B cell (primary cell): ENCODE results near the gene FANCL. TPM values are rescaled to one million over a fixed set of nuclear protein-coding genes. Genes with fewer than 3 reads are reported as not detected.

Experiments
- ATAC-seq: fragments of 200-7000 bp; cut with Tn5 transposase; one replicate; pipeline ENCODE4 v1.10.0; 2021; ENCODE audit warnings: low read depth, mild to moderate bottlenecking, moderate number of reproducible peaks, moderate library complexity
- CTCF ChIA-PET: fragments of 350-600 bp; sonication (Branson Sonifier 250); formaldehyde crosslinking; loops from one replicate; lab custom pipeline; 2021; ENCODE audit warnings: antibody characterized with exemption, inconsistent platforms; lab: Charles Lee
- POLR2A ChIA-PET: fragments of 350-600 bp; sonication (Branson Sonifier 250); formaldehyde crosslinking; loops from one replicate; lab custom pipeline; 2021; ENCODE audit warnings: antibody characterized with exemption; lab: Charles Lee
- DNase-seq: peaks from one replicate; pipeline ENCODE4 v3.0.0; 2013
- H2AFZ ChIP-seq: 2 replicates; pipeline ENCODE4 v1.6.1; 2012; ENCODE audit warnings: mild to moderate bottlenecking, low read depth, low read length; ENCODE audit not compliant: insufficient read depth, poor library complexity, severe bottlenecking
- H3K27ac ChIP-seq, 2 donors: 1 replicate in 1 of 2; 2 replicates in 1 of 2; pipeline ENCODE4 v1.5.1; 2012 to 2013; ENCODE audit warnings: low read length in 2 of 2, mild to moderate bottlenecking in 2 of 2, moderate library complexity in 1 of 2
- H3K27me3 ChIP-seq, 4 experiments: fragments of 200-600 bp in 1 of 4; sonication (generic) in 1 of 4; replicated peaks in 1 of 4; 1 replicate in 2 of 4; 2 replicates in 2 of 4; pipeline versions ENCODE4 v1.6.1 to v1.7.0; 2013 to 2016; ENCODE audit warnings: low read length in 3 of 4, mild to moderate bottlenecking in 2 of 4, mixed read lengths in 1 of 4, moderate library complexity in 1 of 4; ENCODE audit not compliant: insufficient read depth in 4 of 4, control insufficient read depth in 3 of 4; ENCODE audit errors: control extremely low read depth in 1 of 4
- H3K36me3 ChIP-seq, 2 experiments: replicated peaks in 1 of 2; 1 replicate in 1 of 2; 2 replicates in 1 of 2; pipeline versions ENCODE4 v1.6.1 to v1.7.1; 2013; ENCODE audit warnings: low read length in 1 of 2; ENCODE audit not compliant: insufficient read depth in 2 of 2, control insufficient read depth in 1 of 2; ENCODE audit errors: control extremely low read depth in 1 of 2, extremely low read depth in 1 of 2
- H3K4me1 ChIP-seq, 2 donors: fragments of 200-600 bp in 1 of 2; sonication (generic) in 1 of 2; 1 replicate in 1 of 2; 2 replicates in 1 of 2; pipeline versions ENCODE4 v1.5.1 to v1.6.1; 2013 to 2017; ENCODE audit warnings: low read length in 2 of 2; ENCODE audit not compliant: control insufficient read depth in 2 of 2, insufficient read depth in 2 of 2
- H3K4me2 ChIP-seq: replicated peaks from 2 replicates; pipeline ENCODE3; 2012; ENCODE audit warnings: mild to moderate bottlenecking, low read depth, low read length; ENCODE audit not compliant: poor library complexity, severe bottlenecking
- H3K4me3 ChIP-seq, 5 experiments: fragments of 200-600 bp in 1 of 5; sonication (generic) in 1 of 5; 1 replicate in 3 of 5; 2 replicates in 2 of 5; pipeline versions ENCODE4 v1.5.1 to v1.7.0; 2011 to 2016; ENCODE audit warnings: low read length in 4 of 5, mild to moderate bottlenecking in 4 of 5, low read depth in 2 of 5, control low read depth in 1 of 5, moderate library complexity in 1 of 5; ENCODE audit not compliant: insufficient read depth in 1 of 5; ENCODE audit errors: control extremely low read depth in 1 of 5, extremely low read depth in 1 of 5
- H3K79me2 ChIP-seq: fragments of 200-600 bp; sonication (generic); one replicate; pipeline ENCODE4 v1.6.0; 2016; ENCODE audit warnings: low read length; ENCODE audit not compliant: control insufficient read depth, insufficient read depth
- H3K9ac ChIP-seq: fragments of 200-600 bp; sonication (generic); 2 replicates; pipeline ENCODE4 v1.6.1; 2017; ENCODE audit warnings: mild to moderate bottlenecking, low read length, moderate library complexity
- H3K9me3 ChIP-seq, 3 donors: one replicate each; pipeline versions ENCODE4 v1.6.1 to v1.7.1; 2013; ENCODE audit warnings: low read length in 2 of 3; ENCODE audit not compliant: control insufficient read depth in 2 of 3, insufficient read depth in 1 of 3; ENCODE audit errors: control extremely low read depth in 1 of 3
- H4K20me1 ChIP-seq: 2 replicates; pipeline ENCODE4 v1.6.0; 2012; ENCODE audit warnings: mild to moderate bottlenecking, low read length; ENCODE audit not compliant: insufficient read depth, control insufficient read depth, poor library complexity, severe bottlenecking
- H3K27ac Mint-ChIP-seq: one replicate; pipeline ENCODE4 v1.8.0; 2021; ENCODE audit warnings: mixed read lengths
- H3K27me3 Mint-ChIP-seq: one replicate; pipeline ENCODE4 v1.8.0; 2021; ENCODE audit warnings: mixed read lengths
- H3K4me1 Mint-ChIP-seq: one replicate; pipeline ENCODE4 v1.8.0; 2021; ENCODE audit warnings: mixed read lengths
- H3K4me3 Mint-ChIP-seq: one replicate; pipeline ENCODE4 v1.8.0; 2021; ENCODE audit warnings: mixed read lengths
- H3K9me3 Mint-ChIP-seq: one replicate; pipeline ENCODE4 v1.8.0; 2022; ENCODE audit warnings: mixed read lengths; ENCODE audit not compliant: insufficient read depth
- CTCF ChIP-seq: fragments of 200-600 bp; IDR thresholded peaks from one replicate; pipeline ENCODE4 v1.8.0; 2022; ENCODE audit warnings: antibody characterized with exemption, mild to moderate bottlenecking
- EZH2 ChIP-seq: IDR thresholded peaks from 2 replicates; pipeline ENCODE4 v1.6.1; 2012; ENCODE audit warnings: borderline replicate concordance, low read depth, mild to moderate bottlenecking, moderate library complexity, low read length; ENCODE audit not compliant: insufficient read depth, poor library complexity, severe bottlenecking
- WGBS: methylation state at CpG from one replicate; pipeline ENCODE4 v1.1.5; 2013; ENCODE audit warnings: missing lambda C conversion rate; ENCODE audit not compliant: insufficient coverage; 5-methylcytosine and 5-hydroxymethylcytosine counted together
- intact Hi-C: fragments of 100-400 bp; cut with micrococcal nuclease; formaldehyde crosslinking; loops from one replicate; pipeline ENCODE4 v1.10.0; 2022
- polyA plus RNA-seq: library from polyadenylated mRNA; depleted of rRNA; stranded (reverse); fragments of >200 nt; gene quantifications from 2 replicates; pipeline ENCODE4 v1.2.3, GENCODE V29; 2012
- total RNA-seq, 2 donors: library from RNA; stranded (reverse); fragments of 120-200 nt in 1 of 2; gene quantifications; 1 replicate in 1 of 2; 2 replicates in 1 of 2; pipeline versions ENCODE4 v1.2.3 to v1.2.4, GENCODE V29; 2013 to 2022

Gene FANCL
- total and polyA plus RNA-seq, 2 donors (not counting 1 experiment from before 2014, with no cell fraction given), result 9.1 to 31.7 TPM

GRCh38 chr2:58202404-58202803 is 38.7 kb downstream of the FANCL start:
- intact Hi-C loops, result no loop called here
- CTCF ChIA-PET, result no interaction called here
- no CpG with 5 or more reads among the region's 1 CpG for WGBS
- H3K4me3 ChIP-seq, result no peak overlapping the region
- no peaks in the 10 kb centered on the region for H4K20me1 ChIP-seq
- Mint-ChIP-seq H3K9me3 (no peaks in the 10 kb centered on the region), H3K4me3 (no peak overlapping the region), H3K27ac (no peak overlapping the region), H3K27me3 (no peaks in the 10 kb centered on the region), H3K4me1 (no peaks in the 10 kb centered on the region)
- H3K36me3 ChIP-seq, result peaks cover 0 to 2% of the 10 kb centered on the region in 2 experiments
- H3K9me3 ChIP-seq, result no peaks in the 10 kb centered on the region
- H2AFZ ChIP-seq, result no peak overlapping the region
- TF ChIP-seq CTCF (no peak), EZH2 (no peak)
- H3K9ac ChIP-seq, result no peak overlapping the region
- POLR2A ChIA-PET, result no interaction called here
- H3K4me1 ChIP-seq, result no peaks in the 10 kb centered on the region
- no peak for ATAC-seq
- H3K4me2 ChIP-seq, result no peak overlapping the region
- DNase-seq, result no peak
- no peaks in the 10 kb centered on the region for H3K27me3 ChIP-seq
- no peaks in the 10 kb centered on the region for H3K79me2 ChIP-seq
- no peak overlapping the region for H3K27ac ChIP-seq

- ATAC-seq, result no peak
- no peaks in the 10 kb centered on the region for H4K20me1 ChIP-seq
- H3K27me3 ChIP-seq, result no peaks in the 10 kb centered on the region
- no peak for DNase-seq
- Mint-ChIP-seq H3K4me3 (no peak overlapping the region), H3K4me1 (no peaks in the 10 kb centered on the region), H3K27me3 (no peaks in the 10 kb centered on the region), H3K9me3 (no peaks in the 10 kb centered on the region), H3K27ac (no peak overlapping the region)
- no peak overlapping the region for H3K27ac ChIP-seq
- WGBS, result 94% methylated on average over 2 of the region's 2 CpGs
- CTCF ChIA-PET, result no interaction called here
- TF ChIP-seq EZH2 (no peak), CTCF (no peak)
- H3K4me2 ChIP-seq, result no peak overlapping the region
- intact Hi-C loops, result no loop called here
- H3K4me3 ChIP-seq, result no peak overlapping the region
- no peaks in the 10 kb centered on the region for H3K79me2 ChIP-seq
- POLR2A ChIA-PET, result no interaction called here
- no peak overlapping the region for H3K9ac ChIP-seq
- no peaks in the 10 kb centered on the region for H3K9me3 ChIP-seq
- no peak overlapping the region for H2AFZ ChIP-seq
- H3K36me3 ChIP-seq, result peaks cover 0 to 2% of the 10 kb centered on the region in 2 experiments
- no peaks in the 10 kb centered on the region for H3K4me1 ChIP-seq
Observed at GRCh38 chr2:58197894-58198293, 43.2 kb downstream of the FANCL start.
